HepG2 (cell line): Measurements from ENCODE around the gene CSTPP1.

Source experiments
- CHD2 ChIP-seq: IDR thresholded peaks from 2 replicates; pipeline ENCODE4 v1.6.1; 2011; ENCODE audit warnings: low read depth, low read length, improper control_type of control experiment
- CTCF ChIP-seq: sonication (generic); formaldehyde crosslinking; IDR thresholded peaks from 2 replicates; pipeline ENCODE4 v1.5.0; 2020; ENCODE audit warnings: mild to moderate bottlenecking, missing genetic modification reagents, moderate library complexity

- TF ChIP-seq CTCF (CRISPR knock-in tag) (no peak), CHD2 (no peak)
Observed at GRCh38 chr11:47139878-47140277, 203.3 kb downstream of the CSTPP1 start.
